Parietal lobe (tissue), 2 donors: ENCODE measurements around the gene ANKHD1. TPM values are rescaled to one million over a fixed set of nuclear protein-coding genes. Genes with fewer than 3 reads are reported as not detected.

Experiments
- small RNA-seq: library from RNA; depleted of rRNA; stranded (forward); fragments of <200 nt; gene quantifications from one replicate; pipeline ENCODE3, GENCODE V24; 2014; ENCODE audit warnings: low replicate concordance
- total RNA-seq: library from RNA; depleted of rRNA; stranded (reverse); fragments of >200 nt; gene quantifications from one replicate; pipeline ENCODE4 v1.2.3, GENCODE V29; 2014

The ANKHD1 gene
- 198 TPM for total RNA-seq

DNA sequence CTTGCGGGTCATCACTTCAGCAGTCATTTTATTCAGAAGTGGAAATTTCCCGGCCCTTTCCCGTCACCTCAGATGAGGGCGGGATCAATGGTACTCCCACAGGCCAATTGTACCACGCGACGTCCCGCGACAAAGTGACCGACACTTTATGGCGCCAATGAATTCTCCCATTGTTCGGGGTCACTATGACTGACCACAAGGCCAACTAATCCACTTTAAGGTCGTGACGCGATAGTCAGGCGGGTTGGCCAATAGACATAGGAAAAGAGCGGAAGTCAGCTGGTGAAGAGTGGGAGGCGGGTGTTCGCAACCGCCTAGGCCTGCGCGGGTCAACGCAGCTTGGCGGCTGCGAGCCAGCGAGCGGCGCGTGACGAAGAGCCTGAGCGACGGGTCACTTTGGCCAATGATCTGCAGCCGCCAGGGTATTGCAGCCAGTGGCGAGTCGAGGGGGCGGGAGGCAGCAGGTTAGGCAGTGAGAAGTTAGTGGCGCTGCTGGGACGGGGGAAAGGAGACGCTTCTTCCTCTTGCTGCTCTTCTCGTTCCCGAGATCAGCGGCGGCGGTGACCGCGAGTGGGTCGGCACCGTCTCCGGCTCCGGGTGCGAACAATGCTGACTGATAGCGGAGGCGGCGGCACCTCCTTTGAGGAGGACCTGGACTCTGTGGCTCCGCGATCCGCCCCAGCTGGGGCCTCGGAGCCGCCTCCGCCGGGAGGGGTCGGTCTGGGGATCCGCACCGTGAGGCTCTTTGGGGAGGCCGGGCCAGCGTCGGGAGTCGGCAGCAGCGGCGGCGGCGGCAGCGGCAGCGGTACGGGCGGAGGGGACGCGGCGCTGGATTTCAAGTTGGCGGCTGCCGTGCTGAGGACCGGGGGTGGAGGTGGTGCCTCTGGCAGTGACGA is at the start of gene ANKHD1:
Gene ANKHD1 (plus strand): TSS at position 472 of the 896 bp plus-strand sequence. CDS start 135 bp downstream, at position 607.

GRCh38 chr5:140360101-140360500 is 41.5 kb upstream of the ANKHD1 start, which contains the start of gene SLC4A9:
TSS of gene SLC4A9 (plus strand) at chr5:140360194. CDS start at chr5:140360237, 43 bp downstream.

GRCh38 chr5:140547508-140548299 is 146.1 kb downstream of the ANKHD1 start, which contains the start of gene EIF4EBP3:
TSS of gene EIF4EBP3 (plus strand) at chr5:140547662. CDS start at chr5:140547738, 76 bp downstream.

GRCh38 chr5:140557136-140557805 is 155.6 kb downstream of the ANKHD1 start, which contains the start of gene SRA1:
TSS of gene SRA1 (minus strand) at chr5:140557473. CDS start at chr5:140557452, 21 bp downstream.

DNA sequence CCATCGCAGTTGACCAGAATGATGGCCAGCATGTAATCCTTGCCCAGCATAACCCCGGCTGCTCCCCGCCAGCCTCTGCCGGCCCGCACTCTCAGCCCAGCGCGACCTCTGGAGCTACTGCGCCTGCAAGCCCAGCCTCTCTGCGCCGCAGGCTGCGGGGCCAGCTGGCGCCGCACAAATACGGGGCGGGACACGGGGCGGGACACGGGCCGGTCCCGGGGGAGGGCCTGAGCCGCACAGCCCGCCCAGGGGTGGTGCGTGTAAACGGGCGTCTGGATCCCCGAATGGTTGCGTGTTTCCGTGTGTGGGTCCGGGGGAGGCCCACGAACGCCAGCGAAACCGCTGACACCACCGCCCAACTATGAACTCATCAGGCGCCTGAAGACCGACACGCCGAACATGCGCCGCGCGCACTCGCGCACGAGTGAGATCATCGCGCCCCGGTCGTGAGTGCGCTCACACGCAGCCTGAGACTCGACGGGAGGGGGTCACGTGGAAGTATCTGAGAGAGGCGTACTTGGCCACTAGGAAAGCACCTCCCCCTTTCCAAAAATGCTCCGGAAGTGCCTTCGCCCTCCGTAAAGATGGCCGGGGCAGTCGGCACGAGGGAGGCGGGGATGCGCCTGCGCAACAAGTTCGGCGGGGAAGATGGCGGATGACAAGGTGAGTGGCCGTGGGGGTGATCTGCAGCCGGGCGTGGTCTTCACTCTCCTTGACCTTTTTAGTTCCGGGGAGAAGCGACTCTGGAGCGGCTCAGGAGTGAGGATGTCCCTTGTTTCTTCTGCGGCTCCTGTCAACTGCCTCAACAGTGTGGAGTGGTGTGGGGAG is 162.8 kb downstream of the ANKHD1 start, which contains the start of the genes APBB3 and SLC35A4:
Gene APBB3 (minus strand): TSS at position 403 of the 828 bp plus-strand sequence. CDS start 353 bp downstream, at position 50.
Gene SLC35A4 (plus strand): TSS at position 633 of the 828 bp plus-strand sequence. CDS start 2,342 bp downstream, outside the sequence.

Small RNAs within 50 kb of the gene (small RNA-seq; reads per million reads assigned to genes)
- gene RF00279, result 0.09 reads per million
- not detected for gene RF00443
- gene RNU4-14P, result not detected

Other genes with a start within 250 kb of the ANKHD1 start
- gene CYSTM1, start 226.6 kb upstream of the ANKHD1 start, total RNA-seq, result 5.3 TPM
- 50.7 TPM for gene PFDN1, start 98.7 kb upstream of the ANKHD1 start, total RNA-seq
- 10.3 TPM for gene HBEGF, start 55.2 kb upstream of the ANKHD1 start, total RNA-seq
- not detected for gene SLC4A9, start 41.6 kb upstream of the ANKHD1 start, total RNA-seq
- gene EIF4EBP3, start 145.8 kb downstream of the ANKHD1 start, total RNA-seq, result not detected
- 32.6 TPM for gene SRA1, start 155.6 kb downstream of the ANKHD1 start, total RNA-seq
- 61.7 TPM for gene APBB3, start 162.8 kb downstream of the ANKHD1 start, total RNA-seq
- gene SLC35A4, start 163.0 kb downstream of the ANKHD1 start, total RNA-seq, result 8.5 TPM
- gene CD14, start 231.3 kb downstream of the ANKHD1 start, total RNA-seq, result 3.8 TPM
- 18.2 TPM for gene TMCO6, start 237.6 kb downstream of the ANKHD1 start, total RNA-seq
- 24.4 TPM for gene NDUFA2, start 245.8 kb downstream of the ANKHD1 start, total RNA-seq
- 94.2 TPM for gene IK, start 246.0 kb downstream of the ANKHD1 start, total RNA-seq